ENCODE measurements around the gene ORAI3.
A peak's percentile ranks its signal among the peaks of the same experiment; 100 is the strongest.

The ORAI3 gene

DNA sequence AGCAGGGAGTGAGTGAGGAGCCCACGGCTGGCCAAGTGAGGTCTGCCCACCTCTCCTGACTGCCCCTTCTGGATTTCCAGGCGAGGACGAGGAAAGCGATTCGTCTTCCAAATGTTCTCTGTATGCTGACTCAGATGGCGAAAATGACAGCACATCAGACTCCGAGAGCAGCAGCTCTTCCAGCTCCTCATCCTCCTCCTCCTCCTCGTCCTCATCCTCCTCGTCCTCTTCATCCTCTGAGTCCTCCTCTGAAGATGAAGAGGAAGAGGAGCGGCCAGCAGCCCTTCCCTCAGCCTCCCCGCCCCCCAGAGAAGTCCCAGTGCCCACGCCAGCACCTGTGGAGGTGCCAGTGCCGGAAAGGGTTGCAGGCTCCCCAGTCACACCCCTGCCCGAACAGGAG, 22.4 kb downstream of the ORAI3 start:
- no peak for DNase-seq

DNA sequence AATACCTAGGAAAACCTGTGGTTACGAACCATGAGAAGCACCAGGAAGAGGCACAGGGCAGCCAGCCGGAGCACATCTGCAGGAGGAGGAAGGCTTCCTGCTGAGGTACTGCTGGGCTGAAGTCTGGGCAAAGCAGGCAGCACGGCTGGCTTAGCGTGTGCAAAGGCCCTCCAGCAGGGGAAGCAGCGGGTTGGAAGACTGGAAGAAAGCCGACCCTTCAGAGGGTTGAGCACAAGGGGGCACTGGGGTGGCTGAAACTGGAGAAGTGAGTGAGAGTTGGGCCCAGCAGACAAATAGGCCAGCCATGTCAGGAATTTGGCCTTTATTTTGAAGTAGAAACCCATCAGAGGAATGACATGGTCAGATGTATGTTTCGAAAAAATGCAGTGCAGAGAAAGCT, 24.0 kb downstream of the ORAI3 start:
- no peak for DNase-seq

DNA sequence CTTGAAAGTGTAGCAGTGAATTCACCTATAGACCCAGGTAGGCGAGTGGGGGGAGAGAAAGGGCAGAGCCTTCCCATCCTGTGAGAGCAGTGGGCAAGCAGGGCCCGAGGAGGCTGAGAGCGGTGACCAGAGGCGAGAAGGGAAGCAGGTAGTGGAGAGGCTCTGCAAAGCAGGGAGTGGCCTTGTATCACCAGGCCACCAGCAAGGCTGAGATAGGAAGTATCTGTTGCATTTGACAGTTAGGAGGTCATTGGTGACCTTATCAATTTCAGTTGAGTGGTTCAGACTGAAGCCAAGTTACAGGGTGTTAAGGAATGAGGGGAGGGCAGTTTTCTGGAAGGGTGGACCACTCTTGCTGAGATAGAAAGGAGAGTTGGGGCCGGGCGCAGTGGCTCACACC, 25.5 kb downstream of the ORAI3 start:
- DNase-seq: no peak

DNA sequence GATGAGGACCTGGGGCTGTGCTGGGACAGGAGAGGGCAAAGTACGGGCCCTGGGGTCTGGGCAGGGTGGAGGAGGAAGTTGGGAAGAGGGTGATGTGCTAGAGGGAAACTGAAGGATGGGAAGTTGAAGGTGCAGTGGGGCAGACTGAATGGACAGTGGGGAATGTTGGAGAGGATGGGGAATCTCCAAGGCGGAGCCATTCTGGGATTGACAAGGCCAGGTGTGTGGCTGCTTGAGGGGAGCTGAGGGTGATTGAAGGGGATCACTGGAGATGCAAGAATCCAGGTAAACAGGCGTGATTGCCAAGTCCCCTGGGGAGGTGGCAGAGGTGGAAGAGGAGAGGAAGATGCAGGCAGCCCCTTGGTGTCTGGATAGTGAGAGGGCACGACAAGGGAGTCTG, 27.6 kb downstream of the ORAI3 start:
- DNase-seq: no peak

DNA sequence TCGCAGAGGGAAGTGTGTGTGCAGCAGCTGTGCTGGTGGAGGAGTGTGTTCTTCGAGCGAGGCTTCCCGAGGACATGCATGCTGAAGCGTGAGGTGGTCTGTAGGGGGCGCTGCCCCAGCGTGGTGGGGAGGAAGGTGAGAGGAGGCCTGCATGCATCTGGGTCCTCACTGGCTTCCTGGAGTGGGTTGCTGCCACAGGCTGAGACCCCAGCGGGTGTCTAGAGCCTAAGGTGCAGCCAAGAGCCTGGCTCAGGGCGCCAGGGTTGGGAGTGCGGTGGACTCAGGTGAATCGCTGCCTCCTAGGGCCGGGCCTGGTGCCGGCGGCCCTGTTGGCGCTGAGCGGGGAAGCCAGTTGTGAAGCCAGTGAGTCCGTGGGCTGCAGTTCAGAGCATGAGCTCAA, 28.6 kb downstream of the ORAI3 start:
- no peak for DNase-seq

DNA sequence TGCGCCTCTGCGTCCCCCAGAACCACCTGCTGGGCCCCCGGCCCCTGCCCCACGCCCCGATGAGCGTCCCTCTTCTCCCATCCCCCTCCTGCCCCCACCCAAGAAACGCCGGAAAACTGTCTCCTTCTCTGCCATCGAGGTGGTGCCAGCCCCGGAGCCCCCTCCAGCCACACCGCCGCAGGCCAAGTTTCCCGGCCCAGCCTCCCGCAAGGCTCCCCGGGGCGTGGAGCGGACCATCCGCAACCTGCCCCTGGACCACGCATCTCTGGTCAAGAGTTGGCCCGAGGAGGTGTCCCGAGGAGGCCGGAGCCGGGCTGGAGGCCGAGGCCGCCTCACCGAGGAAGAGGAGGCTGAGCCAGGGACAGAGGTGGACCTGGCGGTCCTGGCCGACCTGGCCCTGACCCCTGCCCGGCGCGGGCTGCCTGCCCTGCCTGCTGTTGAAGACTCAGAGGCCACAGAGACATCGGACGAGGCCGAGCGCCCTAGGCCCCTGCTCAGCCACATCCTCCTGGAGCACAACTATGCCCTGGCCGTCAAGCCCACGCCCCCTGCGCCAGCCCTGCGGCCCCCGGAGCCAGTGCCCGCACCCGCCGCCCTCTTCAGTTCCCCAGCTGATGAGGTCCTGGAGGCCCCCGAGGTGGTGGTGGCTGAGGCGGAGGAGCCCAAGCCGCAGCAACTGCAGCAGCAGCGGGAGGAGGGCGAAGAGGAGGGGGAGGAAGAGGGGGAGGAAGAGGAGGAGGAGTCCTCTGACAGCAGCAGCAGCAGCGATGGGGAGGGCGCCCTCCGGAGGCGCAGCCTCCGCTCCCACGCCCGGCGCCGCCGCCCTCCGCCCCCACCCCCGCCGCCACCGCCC, 30.5 kb downstream of the ORAI3 start:
- no peak for DNase-seq

DNA sequence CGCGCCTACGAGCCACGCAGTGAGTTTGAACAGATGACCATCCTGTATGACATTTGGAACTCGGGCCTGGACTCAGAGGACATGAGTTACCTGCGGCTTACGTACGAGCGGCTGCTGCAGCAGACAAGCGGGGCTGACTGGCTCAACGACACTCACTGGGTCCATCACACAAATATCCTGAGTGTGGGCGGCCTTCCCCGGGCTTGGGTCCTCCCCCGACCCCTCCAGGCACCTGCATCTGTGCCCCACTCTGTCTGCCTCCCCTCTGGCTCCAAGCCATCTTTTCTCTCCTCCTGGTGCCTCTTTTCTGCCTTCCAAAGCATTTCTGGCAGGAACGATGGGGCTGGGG, 31.1 kb downstream of the ORAI3 start:
- no peak for DNase-seq

DNA sequence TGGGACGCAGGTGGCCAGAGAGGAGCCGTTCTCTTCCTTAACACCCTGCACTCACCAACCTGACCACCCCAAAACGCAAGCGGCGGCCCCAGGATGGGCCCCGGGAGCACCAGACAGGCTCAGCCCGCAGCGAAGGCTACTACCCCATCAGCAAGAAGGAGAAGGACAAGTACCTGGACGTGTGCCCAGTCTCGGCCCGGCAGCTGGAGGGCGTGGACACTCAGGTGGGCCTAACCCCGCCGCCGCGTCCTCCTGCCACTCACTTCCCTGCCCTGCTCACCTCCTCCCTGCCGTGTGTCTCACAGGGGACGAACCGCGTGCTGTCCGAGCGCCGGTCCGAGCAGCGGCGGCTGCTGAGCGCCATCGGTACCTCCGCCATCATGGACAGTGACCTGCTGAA, 31.6 kb downstream of the ORAI3 start:
- DNase-seq: no peak

DNA sequence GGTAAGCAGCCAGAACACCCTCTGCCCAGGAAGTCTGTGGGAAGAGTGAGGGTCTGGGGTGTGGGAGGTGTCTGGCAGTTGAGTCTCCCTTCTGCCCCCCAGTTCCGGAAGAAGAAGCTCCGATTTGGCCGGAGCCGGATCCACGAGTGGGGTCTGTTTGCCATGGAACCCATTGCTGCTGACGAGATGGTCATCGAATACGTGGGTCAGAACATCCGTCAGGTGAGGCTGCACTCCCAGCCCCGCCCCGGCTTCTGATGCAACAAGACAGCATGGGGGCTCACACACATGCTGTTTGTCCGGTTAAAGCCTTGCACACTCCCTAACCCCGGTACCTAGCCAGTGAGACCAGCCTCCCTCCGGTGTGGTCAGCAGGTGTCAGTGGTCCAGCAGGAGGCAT, 32.1 kb downstream of the ORAI3 start:
- no peak for DNase-seq

DNA sequence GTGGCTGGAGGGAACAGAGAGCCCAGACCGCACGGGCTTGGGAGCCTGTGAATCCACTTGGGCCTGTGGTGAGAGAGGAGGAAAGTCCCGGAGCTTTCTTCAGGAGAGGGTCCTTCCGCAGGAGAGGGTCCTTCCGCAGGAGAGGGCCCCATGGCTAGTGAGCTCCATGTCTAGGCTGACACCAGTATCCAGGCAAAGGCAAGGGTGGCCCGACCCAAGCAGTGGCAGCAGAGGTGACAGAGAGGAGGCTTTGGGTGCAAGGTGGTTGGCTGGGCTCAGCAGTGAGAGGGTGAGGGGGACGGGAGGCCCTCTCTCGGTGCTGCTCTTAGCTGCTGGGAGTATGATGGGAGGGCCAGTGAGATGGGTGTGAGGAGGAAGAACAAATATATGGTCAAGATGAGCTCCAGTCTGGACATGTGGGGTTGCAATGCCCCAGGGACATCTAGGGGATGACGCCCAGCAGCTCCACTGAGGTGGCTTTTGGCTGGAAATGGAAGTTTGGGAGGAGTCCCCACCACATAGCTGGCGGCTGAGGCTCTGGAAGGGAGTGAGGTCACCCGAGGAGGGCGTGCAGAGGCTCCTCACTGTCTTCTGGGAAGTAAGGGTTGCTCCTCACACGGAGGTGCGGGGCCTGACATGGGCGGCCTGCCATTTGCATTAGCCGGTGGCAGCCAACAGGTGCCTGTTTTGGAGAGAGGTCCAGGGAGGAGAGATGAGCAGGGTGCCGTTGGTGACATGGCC, 33.9 kb downstream of the ORAI3 start:
- DNase-seq: no peak

DNA sequence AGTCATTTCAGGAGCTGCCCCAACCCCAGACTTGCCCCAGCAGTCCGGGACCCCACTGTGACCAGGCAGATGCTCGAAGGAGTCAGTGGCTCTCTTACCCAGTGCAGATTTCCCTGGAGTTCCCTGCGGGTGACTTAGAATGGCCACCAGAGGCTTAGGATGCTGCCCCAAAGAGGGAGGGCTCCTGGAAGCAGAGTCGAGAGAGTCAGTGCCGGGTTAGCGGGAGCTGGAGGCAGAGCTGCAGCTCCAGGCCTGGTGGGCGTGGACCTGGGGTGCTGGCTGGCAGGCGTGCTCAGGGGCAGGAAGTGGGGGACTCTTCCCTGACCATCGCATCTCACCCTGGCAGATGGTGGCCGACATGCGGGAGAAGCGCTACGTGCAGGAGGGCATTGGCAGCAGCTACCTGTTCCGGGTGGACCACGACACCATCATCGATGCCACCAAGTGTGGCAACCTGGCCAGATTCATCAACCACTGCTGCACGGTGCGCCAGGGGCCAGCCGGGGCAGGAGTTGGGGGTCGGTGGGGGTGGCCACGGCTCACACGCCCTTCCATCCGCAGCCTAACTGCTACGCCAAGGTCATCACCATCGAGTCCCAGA, 34.5 kb downstream of the ORAI3 start:
- no peak for DNase-seq

DNA sequence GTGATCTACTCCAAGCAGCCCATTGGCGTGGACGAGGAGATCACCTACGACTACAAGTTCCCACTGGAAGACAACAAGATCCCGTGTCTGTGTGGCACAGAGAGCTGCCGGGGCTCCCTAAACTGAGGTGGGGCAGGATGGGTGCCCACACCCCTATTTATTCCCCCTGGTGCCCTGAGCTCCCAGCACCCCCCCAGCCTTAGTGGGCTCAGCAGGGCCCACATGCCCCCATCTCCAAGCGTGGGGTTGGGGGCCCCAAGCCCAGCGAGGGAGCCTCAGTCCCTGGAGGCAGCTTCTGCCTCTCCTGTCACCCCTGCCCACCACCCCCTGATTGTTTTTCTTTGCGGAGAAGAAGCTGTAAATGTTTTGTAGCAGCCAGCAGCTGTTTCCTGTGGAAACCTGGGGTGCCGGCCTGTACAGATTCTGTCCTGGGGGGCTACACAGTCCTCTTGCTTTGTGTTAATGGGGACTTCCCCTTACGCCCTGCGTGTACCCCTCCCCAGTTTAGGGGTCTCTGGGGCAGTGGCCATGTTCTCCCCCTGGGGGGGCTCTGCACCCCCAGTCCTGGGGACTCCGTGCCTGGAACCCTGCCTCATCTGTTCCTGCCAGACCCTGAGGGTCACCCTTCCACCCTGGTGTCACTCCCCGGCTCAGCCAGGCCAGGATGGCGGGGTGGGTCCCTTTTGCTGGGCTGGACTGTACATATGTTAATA, 35.2 kb downstream of the ORAI3 start:
- no peak for DNase-seq

DNA sequence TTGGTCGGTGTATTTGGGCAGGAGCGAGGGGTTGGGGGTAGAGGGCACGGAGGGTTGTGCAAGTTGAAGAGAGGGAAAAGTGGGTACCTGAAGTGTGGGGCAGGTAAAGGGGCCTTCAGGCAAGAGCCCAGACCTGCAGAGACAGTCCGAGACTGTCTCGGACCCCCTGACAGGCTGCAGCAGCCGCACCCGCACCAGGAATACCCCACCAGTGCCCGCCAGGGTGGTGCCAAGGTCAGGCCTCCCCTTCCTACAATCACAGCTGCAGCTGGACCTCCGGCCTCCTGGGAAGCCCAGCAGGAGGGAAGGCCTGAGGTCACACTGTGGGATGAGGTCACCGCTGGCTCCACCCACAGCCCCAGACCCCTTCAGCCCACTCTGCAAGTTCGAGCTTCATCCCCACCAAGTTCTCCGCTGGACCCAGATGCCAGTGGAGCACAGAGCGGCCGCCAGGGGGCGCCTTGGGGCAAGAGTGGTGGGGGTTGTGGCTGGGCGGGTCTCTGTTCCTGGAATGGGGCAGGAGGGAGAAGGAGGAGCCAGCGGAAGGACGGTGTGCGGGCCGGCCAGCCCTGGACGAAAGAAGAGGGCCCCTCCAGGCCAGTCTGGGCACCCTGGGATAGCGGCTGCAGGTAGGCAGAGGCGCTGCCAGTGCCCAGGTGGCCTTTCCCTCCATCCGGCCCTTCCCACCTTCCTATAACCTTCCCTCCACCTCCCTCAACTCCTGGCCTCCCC, 36.0 kb downstream of the ORAI3 start, which contains the start of gene HSD3B7:
TSS of gene HSD3B7 (plus strand) at position 539 of the 732 bp plus-strand sequence. CDS start 452 bp downstream, outside the sequence.
- DNase-seq: peak; percentile 68

DNA sequence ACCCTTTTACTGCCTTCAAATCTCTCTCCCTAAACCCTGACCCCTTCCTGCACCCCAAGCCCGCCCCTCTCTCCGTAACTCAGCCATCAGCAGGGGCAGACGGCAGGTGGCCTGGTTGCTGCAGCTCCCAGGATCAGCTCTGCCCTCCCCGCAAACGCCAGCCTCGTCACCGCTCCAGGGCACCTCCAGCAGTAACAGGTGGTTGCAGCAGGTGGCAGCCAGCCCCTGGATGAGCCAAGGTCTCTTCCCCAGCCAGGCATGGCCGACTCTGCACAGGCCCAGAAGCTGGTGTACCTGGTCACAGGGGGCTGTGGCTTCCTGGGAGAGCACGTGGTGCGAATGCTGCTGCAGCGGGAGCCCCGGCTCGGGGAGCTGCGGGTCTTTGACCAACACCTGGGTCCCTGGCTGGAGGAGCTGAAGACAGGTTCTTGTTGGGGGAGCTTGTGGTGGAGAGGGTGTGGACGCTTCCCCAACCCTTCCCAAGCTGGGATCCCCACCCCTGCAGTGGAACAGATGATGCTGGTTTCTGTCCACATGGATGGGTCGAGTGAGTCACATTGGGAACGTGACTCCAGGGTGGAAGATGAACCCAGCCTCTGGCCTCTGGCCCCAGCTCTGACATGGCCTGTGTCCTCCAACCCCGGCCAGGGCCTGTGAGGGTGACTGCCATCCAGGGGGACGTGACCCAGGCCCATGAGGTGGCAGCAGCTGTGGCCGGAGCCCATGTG, 36.7 kb downstream of the ORAI3 start:
- peak; percentile 83 for DNase-seq

DNA sequence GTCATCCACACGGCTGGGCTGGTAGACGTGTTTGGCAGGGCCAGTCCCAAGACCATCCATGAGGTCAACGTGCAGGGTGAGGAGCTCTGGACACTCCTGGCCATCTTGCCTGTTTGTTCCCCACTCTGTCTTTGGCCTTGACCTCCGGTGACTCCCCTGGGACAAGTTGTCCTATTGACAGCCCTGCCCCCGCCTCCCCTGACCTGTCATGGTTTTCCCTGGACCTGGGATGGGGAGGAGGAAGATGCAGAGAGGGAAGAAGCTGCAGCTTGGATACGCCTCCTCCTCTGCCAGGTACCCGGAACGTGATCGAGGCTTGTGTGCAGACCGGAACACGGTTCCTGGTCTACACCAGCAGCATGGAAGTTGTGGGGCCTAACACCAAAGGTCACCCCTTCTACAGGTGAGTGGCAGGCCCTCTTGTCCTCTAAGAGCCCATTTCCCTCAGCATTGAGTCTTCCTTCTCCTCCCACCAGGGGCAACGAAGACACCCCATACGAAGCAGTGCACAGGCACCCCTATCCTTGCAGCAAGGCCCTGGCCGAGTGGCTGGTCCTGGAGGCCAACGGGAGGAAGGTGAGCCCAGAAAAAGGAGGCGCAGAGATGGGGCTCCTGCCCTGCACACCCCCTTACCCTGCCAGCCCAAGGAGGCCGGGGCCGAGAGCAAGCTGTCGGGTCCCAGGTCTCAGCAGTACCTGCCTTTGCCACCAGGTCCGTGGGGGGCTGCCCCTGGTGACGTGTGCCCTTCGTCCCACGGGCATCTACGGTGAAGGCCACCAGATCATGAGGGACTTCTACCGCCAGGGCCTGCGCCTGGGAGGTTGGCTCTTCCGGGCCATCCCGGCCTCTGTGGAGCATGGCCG, 37.5 kb downstream of the ORAI3 start:
- DNase-seq: no peak

DNA sequence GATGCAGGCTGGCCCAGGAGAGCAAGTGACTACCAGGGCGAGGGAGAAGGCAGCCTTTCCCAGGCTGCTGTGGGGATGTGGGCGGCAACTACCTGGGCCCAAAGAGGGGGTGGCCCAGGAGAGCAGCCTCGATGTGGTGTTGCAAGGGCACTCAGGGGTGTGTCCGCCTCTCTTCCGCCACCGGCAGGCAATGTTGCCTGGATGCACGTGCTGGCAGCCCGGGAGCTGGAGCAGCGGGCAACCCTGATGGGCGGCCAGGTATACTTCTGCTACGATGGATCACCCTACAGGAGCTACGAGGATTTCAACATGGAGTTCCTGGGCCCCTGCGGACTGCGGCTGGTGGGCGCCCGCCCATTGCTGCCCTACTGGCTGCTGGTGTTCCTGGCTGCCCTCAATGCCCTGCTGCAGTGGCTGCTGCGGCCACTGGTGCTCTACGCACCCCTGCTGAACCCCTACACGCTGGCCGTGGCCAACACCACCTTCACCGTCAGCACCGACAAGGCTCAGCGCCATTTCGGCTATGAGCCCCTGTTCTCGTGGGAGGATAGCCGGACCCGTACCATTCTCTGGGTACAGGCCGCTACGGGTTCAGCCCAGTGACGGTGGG, 38.8 kb downstream of the ORAI3 start:
- DNase-seq: no peak

DNA sequence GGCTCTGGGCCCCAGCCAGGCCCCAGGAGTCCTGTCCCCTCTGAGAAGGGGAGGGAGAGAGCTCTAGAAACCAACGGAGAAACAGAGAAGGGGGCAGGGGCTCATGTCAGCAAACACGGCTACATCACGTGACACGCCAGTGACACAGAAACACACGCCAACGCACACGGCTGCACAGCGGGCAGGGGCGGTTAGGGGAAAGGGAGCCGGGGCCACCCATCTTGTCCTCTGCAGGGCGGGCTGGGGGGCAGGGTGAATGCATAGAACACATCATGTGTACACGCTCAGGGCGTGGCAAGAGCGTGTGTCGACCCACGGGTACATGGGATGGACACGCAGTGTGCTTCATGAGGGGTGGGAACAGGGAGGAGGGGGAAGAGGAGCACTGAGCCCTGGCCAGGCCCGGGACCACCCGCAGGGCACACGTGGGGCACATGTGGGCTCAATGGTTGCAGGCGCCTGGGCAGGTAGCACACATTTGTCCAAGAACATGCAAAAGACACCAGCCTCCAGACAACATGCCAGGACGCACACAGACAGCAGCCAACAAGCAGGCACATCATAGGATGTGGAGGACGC, 40.7 kb downstream of the ORAI3 start:
- no peak for DNase-seq

DNA sequence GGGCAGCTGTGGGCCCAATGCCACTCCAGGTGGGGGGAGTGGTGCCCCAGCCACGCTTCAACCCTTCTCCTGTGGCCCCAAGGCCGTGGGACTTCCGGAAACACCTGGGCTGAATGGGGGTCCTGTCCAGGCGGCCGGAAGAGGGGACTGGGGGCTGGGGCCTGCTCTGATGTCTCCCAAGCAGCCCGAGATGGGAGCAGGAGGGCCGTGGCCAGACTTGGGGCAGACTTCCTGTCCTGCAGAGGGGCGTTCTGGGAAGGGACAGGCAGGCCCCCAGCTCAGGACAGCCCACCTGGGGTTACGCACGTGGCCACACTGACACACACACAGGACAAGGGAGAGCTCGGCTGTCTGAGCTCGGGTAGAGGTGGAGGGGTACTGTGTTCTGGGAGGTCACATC, 41.2 kb downstream of the ORAI3 start:
- DNase-seq: no peak

DNA sequence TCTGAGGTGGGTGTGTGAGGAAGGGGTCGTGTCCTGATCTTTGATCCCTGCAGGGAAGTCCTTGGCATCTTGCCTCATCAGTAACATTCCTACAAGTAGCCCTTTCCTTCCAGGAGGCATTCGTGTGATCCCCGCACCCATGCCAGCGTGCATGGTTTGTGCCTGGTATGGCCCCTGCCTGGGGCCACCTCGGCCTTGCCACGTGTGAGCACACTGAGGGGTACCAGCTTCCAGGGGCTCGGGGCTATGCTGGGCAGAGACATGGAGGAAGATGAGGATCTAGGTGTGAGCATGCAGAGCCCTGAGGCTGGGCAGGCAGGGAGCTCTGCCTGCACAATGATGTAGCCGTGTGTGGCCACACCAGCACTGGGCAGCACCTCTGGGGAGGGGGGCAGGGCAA, 42.2 kb downstream of the ORAI3 start:
- DNase-seq: no peak

DNA sequence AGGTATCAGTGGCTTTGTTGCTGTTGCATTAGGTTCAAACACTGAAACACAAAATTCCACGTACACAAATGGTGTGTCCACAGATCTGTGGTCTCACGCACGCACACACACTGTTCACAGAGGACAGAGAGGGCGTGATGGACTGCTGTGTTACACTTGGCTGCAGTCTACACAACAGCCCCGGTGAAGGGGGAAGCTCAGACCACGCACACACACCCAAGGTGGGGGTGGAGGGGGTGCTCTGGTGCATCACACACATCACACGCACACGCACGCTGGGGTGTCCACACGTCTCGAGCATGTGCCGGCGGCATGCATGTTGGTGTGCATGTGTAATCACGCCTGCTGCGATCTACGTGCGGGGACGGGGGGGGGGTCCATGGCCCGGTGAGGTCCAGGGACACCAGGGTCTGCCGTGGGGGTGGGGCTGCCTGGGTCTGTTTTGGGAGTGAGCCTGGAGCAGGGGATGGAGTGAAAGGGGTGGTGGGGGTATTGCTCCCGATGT, 43.5 kb downstream of the ORAI3 start:
- DNase-seq: no peak
